HUES48 (cell line): Measurements from ENCODE around the gene DGCR2.
"Not testable (repeated sequence)": the region's sequence is repeated elsewhere in the genome, so short reads cannot be mapped to it uniquely, and the experiment has no call there.

ENCODE experiments used
- H3K27ac ChIP-seq: one replicate; pipeline ENCODE4 v1.7.0; 2013; ENCODE audit warnings: low read depth, low read length, inconsistent platforms
- H3K27me3 ChIP-seq: 2 replicates; pipeline ENCODE4 v1.6.1; 2013; ENCODE audit warnings: mild to moderate bottlenecking, low read length; ENCODE audit not compliant: control insufficient read depth, insufficient read depth
- H3K36me3 ChIP-seq: 2 replicates; pipeline ENCODE4 v1.6.1; 2013; ENCODE audit warnings: low read length; ENCODE audit not compliant: control insufficient read depth, insufficient read depth
- H3K4me1 ChIP-seq: 2 replicates; pipeline ENCODE4 v1.6.1; 2013; ENCODE audit warnings: mild to moderate bottlenecking, low read length; ENCODE audit not compliant: control insufficient read depth, insufficient read depth
- H3K4me3 ChIP-seq: 2 replicates; pipeline ENCODE4 v1.5.1; 2013; ENCODE audit warnings: mild to moderate bottlenecking, low read depth, low read length
- H3K9ac ChIP-seq: 2 replicates; pipeline ENCODE4 v1.6.1; 2013; ENCODE audit warnings: mild to moderate bottlenecking, low read depth, low read length, moderate library complexity
- H3K9me3 ChIP-seq: 2 replicates; pipeline ENCODE4 v1.6.1; 2013; ENCODE audit warnings: low read length; ENCODE audit not compliant: control insufficient read depth, insufficient read depth

The DGCR2 gene

GRCh38 chr22:19075404-19075803 is 46.8 kb downstream of the DGCR2 start:
- no peak overlapping the region for H3K4me3 ChIP-seq
- H3K36me3 ChIP-seq: peaks cover 25% of the 10 kb centered on the region
- no peak overlapping the region for H3K27ac ChIP-seq
- H3K27me3 ChIP-seq: no peaks in the 10 kb centered on the region
- H3K9me3 ChIP-seq: no peaks in the 10 kb centered on the region
- no peaks in the 10 kb centered on the region for H3K4me1 ChIP-seq
- H3K9ac ChIP-seq: no peak overlapping the region

- H3K4me1 ChIP-seq, H3K27me3 ChIP-seq, H3K4me3 ChIP-seq, H3K9ac ChIP-seq, H3K9me3 ChIP-seq, H3K27ac ChIP-seq: not testable (repeated sequence)
- peaks cover 31% of the 10 kb centered on the region; the same call in 1 of the 2 replicates for H3K36me3 ChIP-seq
Measured at GRCh38 chr22:19072853-19073252, 49.4 kb downstream of the DGCR2 start.

- no peak overlapping the region for H3K9ac ChIP-seq
- H3K4me1 ChIP-seq: no peaks in the 10 kb centered on the region
- no peaks in the 10 kb centered on the region for H3K27me3 ChIP-seq
- no peak overlapping the region for H3K27ac ChIP-seq
- H3K9me3 ChIP-seq: no peaks in the 10 kb centered on the region
- H3K4me3 ChIP-seq: no peak overlapping the region
- H3K36me3 ChIP-seq: peaks cover 52% of the 10 kb centered on the region
Measured at GRCh38 chr22:19070397-19071169, 51.6 kb downstream of the DGCR2 start.

- Histone ChIP-seq H3K36me3 (peaks cover 63% of the 10 kb centered on the region), H3K4me3 (no peak overlapping the region), H3K4me1 (no peaks in the 10 kb centered on the region), H3K27ac (no peak overlapping the region), H3K9me3 (no peaks in the 10 kb centered on the region), H3K9ac (no peak overlapping the region), H3K27me3 (no peaks in the 10 kb centered on the region)
Measured at GRCh38 chr22:19069451-19069850, 52.8 kb downstream of the DGCR2 start.

GRCh38 chr22:19068784-19069271 is 53.4 kb downstream of the DGCR2 start:
- H3K4me1 ChIP-seq: no peaks in the 10 kb centered on the region
- H3K36me3 ChIP-seq: peaks cover 69% of the 10 kb centered on the region
- no peaks in the 10 kb centered on the region for H3K9me3 ChIP-seq
- H3K4me3 ChIP-seq: no peak overlapping the region
- H3K27ac ChIP-seq: no peak overlapping the region
- H3K27me3 ChIP-seq: no peaks in the 10 kb centered on the region
- H3K9ac ChIP-seq: no peak overlapping the region

- H3K27me3 ChIP-seq: no peaks in the 10 kb centered on the region
- H3K9ac ChIP-seq: no peak overlapping the region
- H3K9me3 ChIP-seq: no peaks in the 10 kb centered on the region
- peaks cover 80% of the 10 kb centered on the region for H3K36me3 ChIP-seq
- no peak overlapping the region for H3K27ac ChIP-seq
- H3K4me1 ChIP-seq: no peaks in the 10 kb centered on the region
- no peak overlapping the region for H3K4me3 ChIP-seq
Measured at GRCh38 chr22:19067696-19068348, 54.4 kb downstream of the DGCR2 start.

GRCh38 chr22:19066531-19067271 is 55.5 kb downstream of the DGCR2 start:
- no peaks in the 10 kb centered on the region for H3K9me3 ChIP-seq
- no peak overlapping the region for H3K4me3 ChIP-seq
- H3K27ac ChIP-seq: no peak overlapping the region
- H3K4me1 ChIP-seq: no peaks in the 10 kb centered on the region
- H3K9ac ChIP-seq: no peak overlapping the region
- H3K27me3 ChIP-seq: no peaks in the 10 kb centered on the region
- peaks cover 87% of the 10 kb centered on the region for H3K36me3 ChIP-seq

GRCh38 chr22:19065929-19066328 is 56.3 kb downstream of the DGCR2 start:
- no peaks in the 10 kb centered on the region for H3K9me3 ChIP-seq
- peaks cover 90% of the 10 kb centered on the region for H3K36me3 ChIP-seq
- no peaks in the 10 kb centered on the region for H3K4me1 ChIP-seq
- H3K27ac ChIP-seq: no peak overlapping the region
- H3K4me3 ChIP-seq: no peak overlapping the region
- H3K9ac ChIP-seq: no peak overlapping the region
- no peaks in the 10 kb centered on the region for H3K27me3 ChIP-seq

- Histone ChIP-seq H3K27ac (no peak overlapping the region), H3K27me3 (no peaks in the 10 kb centered on the region), H3K9ac (no peak overlapping the region), H3K4me3 (no peak overlapping the region), H3K9me3 (no peaks in the 10 kb centered on the region), H3K4me1 (no peaks in the 10 kb centered on the region), H3K36me3 (peaks cover 91% of the 10 kb centered on the region)
Measured at GRCh38 chr22:19065298-19065859, 56.8 kb downstream of the DGCR2 start.

- Histone ChIP-seq H3K4me1 (no peaks in the 10 kb centered on the region), H3K36me3 (peaks cover 91% of the 10 kb centered on the region), H3K27ac (no peak overlapping the region), H3K9me3 (no peaks in the 10 kb centered on the region), H3K9ac (no peak overlapping the region), H3K27me3 (no peaks in the 10 kb centered on the region), H3K4me3 (no peak overlapping the region)
Measured at GRCh38 chr22:19064354-19065054, 57.7 kb downstream of the DGCR2 start.
